Retinal pigment epithelial cell (primary cell): Measurements from ENCODE around the gene FST.

Experiments
- DNase-seq: peaks from one replicate; pipeline ENCODE4 v3.0.0-alpha.2; 2010; ENCODE audit warnings: low read depth
- H3K4me3 ChIP-seq: 2 replicates; pipeline ENCODE4 v1.5.1; 2011; ENCODE audit warnings: mild to moderate bottlenecking, low read length, control low read depth, moderate library complexity
- CTCF ChIP-seq: conservative IDR thresholded peaks from 2 replicates; pipeline ENCODE4 v1.5.1; 2011; ENCODE audit warnings: low read depth, low read length, control low read depth, inconsistent platforms

The FST gene

GRCh38 chr5:53472720-53473510 is 7.5 kb upstream of the FST start:
- no peak for DNase-seq
- no peak overlapping the region for H3K4me3 ChIP-seq
- no peak for TF ChIP-seq CTCF

- no peak overlapping the region for H3K4me3 ChIP-seq
- TF ChIP-seq CTCF, result no peak
- no peak for DNase-seq
Observed at GRCh38 chr5:53473633-53474032, 6.8 kb upstream of the FST start.

- no peak overlapping the region for H3K4me3 ChIP-seq
- no peak for DNase-seq
- TF ChIP-seq CTCF, result no peak
Observed at GRCh38 chr5:53475320-53475719, 5.1 kb upstream of the FST start.

GRCh38 chr5:53476019-53476418 is 4.4 kb upstream of the FST start:
- no peak overlapping the region for H3K4me3 ChIP-seq

GRCh38 chr5:53476531-53477480 is 3.6 kb upstream of the FST start:
- no peak for TF ChIP-seq CTCF
- DNase-seq, result no peak
- H3K4me3 ChIP-seq, result no peak overlapping the region

More at GRCh38 chr5:53476019-53476418, 4.4 kb upstream of the FST start:
- no peak for TF ChIP-seq CTCF
- DNase-seq, result no peak

GRCh38 chr5:53478411-53479044 is 1.9 kb upstream of the FST start:
- TF ChIP-seq CTCF, result peak; percentile 46
- H3K4me3 ChIP-seq, result peak overlapping the region; percentile 67
- DNase-seq, result no peak
